ENCODE measurements around the gene BLVRB.
"Not testable (repeated sequence)": the region's sequence is repeated elsewhere in the genome, so short reads cannot be mapped to it uniquely, and the experiment has no call there.

Gene BLVRB

DNA sequence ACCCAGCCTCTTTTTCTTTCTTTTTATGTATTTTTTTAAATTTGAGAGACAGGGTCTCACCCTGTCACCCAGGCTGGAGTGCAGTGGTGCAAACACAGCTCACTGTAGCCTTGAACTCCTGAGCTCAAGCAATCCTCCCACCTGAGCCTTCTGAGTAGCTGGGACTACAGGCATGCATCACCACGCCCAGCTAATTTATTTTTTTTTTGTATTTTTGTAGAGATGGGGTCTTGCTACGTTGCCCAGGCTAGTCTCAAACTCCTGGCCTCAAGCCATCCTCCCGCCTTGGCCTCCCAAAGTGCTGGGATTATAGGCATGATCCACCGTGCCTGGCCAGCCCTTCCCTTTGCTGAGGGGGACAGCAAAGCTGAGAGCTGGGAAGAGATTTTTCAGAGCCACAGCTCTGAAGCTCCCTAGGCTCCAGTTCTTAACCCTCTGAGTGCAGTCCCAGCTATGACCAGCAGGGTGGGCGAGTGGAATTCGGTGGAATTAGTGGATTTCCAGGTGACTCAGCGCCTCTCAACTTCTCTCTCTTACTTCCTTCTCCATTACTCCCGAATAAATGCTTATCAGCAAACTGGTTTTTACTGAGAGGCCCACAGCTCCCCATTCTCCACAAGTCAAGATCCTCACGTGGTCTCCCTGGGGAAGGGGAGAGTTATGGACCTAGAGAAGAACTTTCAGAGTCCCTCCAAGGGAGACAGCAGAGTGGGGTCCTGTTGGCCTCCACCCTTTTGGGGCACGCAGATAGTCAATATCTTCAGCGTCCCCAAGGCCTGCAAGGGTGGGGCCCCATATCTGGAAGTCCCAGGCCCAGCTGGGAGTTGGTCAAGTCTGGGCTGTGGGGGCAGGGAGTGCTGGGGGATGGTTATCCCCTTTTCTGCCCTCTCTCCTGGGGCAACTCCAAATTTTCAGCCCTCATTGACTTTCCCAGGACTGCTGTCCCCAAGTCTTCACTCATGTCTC lies 1.2 kb downstream of the BLVRB start:
- WGBS (ENCODE audit: insufficient coverage, insufficient read length) = no CpG with 5 or more reads among the region's 11 CpGs
- Histone ChIP-seq H3K27ac (ENCODE audit: low read length) (no peak overlapping the region), H3K27me3 (ENCODE audit: control insufficient read depth, insufficient read depth, low read length) (peaks cover 14% of the 10 kb centered on the region), H3K4me3 (ENCODE audit: low read length) (no peak overlapping the region), H3K36me3 (ENCODE audit: control insufficient read depth, insufficient read depth, low read length) (no peaks in the 10 kb centered on the region), H3K9me3 (ENCODE audit: control insufficient read depth, insufficient read depth, low read length) (no peaks in the 10 kb centered on the region), H3K4me1 (ENCODE audit: control insufficient read depth, insufficient read depth, low read length) (peaks cover 6% of the 10 kb centered on the region; the same call in 1 of the 2 replicates)
- DNase-seq (ENCODE audit: low read depth, low spot score) = no peak

DNA sequence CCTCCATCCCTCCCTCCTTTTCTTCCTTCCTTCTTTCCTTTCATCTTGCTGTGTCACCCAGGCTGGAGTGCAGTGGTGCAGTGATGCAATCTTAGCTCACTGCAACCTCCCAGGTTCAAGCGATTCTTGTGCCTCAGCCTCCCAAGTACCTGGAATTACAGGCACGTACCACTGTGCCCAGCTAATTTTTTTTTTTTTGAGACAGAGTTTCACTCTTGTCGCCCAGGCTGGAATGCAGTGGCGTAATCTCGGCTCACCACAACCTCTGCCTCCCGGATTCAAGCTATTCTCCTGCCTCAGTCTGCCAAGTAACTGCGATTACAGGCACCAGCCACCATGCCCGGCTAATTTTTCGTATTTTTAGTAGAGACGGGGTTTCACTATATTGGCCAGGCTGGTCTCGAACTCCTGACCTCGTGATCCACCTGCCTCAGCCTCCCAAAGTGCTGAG lies 1.9 kb downstream of the BLVRB start:
- peaks cover 14% of the 10 kb centered on the region for H3K27me3 ChIP-seq (ENCODE audit: control insufficient read depth, insufficient read depth, low read length)
- not testable (repeated sequence) for DNase-seq (ENCODE audit: low read depth, low spot score); H3K9me3 ChIP-seq (ENCODE audit: control insufficient read depth, insufficient read depth, low read length); H3K36me3 ChIP-seq (ENCODE audit: control insufficient read depth, insufficient read depth, low read length); H3K27ac ChIP-seq (ENCODE audit: low read length); H3K4me1 ChIP-seq (ENCODE audit: control insufficient read depth, insufficient read depth, low read length); H3K4me3 ChIP-seq (ENCODE audit: low read length)
- no CpG with 5 or more reads among the region's 12 CpGs for WGBS (ENCODE audit: insufficient coverage, insufficient read length)

DNA sequence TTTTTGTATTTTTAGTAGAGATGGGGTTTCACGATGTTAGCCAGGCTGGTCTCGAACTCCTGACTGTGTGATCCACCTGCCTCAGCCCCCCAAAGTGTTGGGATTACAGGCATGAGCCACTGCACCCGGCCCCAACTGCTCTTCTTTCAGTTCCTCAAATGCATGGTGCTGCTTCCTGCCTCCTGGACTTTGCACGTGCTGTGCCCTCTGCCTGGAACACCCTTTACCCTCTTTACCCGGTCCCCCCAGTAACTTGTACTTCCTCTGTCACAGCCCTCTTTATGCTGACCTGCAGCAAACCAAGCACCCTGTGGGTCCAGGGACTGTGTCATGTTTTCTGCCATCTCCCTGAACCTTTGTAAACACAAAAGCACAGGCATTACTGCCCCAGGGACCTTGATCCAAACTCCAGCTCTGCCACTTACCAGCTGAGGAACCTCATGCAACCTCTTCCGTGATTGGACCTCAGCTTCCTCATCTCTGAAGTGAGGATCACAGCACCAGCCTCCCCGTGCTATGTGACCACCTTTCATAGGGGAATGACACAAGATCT lies 3.8 kb downstream of the BLVRB start:
- no peaks in the 10 kb centered on the region for H3K9me3 ChIP-seq (ENCODE audit: control insufficient read depth, insufficient read depth, low read length)
- H3K27ac ChIP-seq (ENCODE audit: low read length) = no peak overlapping the region
- DNase-seq (ENCODE audit: low read depth, low spot score) = no peak
- WGBS (ENCODE audit: insufficient coverage, insufficient read length) = no CpG with 5 or more reads among the region's 7 CpGs
- H3K4me1 ChIP-seq (ENCODE audit: control insufficient read depth, insufficient read depth, low read length) = peaks cover 5% of the 10 kb centered on the region; the same call in 1 of the 2 replicates
- no peak overlapping the region for H3K4me3 ChIP-seq (ENCODE audit: low read length)
- H3K36me3 ChIP-seq (ENCODE audit: control insufficient read depth, insufficient read depth, low read length) = no peaks in the 10 kb centered on the region
- H3K27me3 ChIP-seq (ENCODE audit: control insufficient read depth, insufficient read depth, low read length) = peaks cover 7% of the 10 kb centered on the region

DNA sequence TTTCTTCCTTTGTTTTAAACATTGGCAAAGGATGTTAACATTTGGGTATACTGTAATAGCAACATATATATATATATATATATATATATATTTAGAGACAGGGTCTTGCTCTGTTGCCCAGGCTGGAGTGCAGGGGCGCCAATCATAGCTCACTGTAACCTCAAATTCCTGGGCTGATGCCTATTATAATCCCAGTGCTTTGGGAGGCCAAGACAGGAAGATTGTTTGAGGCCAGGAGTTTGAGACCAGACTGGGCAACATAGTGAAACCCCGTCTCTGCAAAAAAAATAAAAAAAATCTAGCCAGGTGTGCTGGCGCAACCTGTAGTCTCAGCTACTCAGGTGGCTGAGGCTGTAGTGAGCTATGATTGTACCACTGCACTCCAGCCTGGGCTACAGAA lies 5.4 kb downstream of the BLVRB start:
- DNase-seq (ENCODE audit: low read depth, low spot score) = no peak
- H3K4me3 ChIP-seq (ENCODE audit: low read length) = no peak overlapping the region
- H3K36me3 ChIP-seq (ENCODE audit: control insufficient read depth, insufficient read depth, low read length) = no peaks in the 10 kb centered on the region
- no CpG with 5 or more reads among the region's 3 CpGs for WGBS (ENCODE audit: insufficient coverage, insufficient read length)
- H3K27me3 ChIP-seq (ENCODE audit: control insufficient read depth, insufficient read depth, low read length) = no peaks in the 10 kb centered on the region
- no peaks in the 10 kb centered on the region; the same call in 1 of the 2 replicates for H3K4me1 ChIP-seq (ENCODE audit: control insufficient read depth, insufficient read depth, low read length)
- no peak overlapping the region for H3K27ac ChIP-seq (ENCODE audit: low read length)
- H3K9me3 ChIP-seq (ENCODE audit: control insufficient read depth, insufficient read depth, low read length) = no peaks in the 10 kb centered on the region

DNA sequence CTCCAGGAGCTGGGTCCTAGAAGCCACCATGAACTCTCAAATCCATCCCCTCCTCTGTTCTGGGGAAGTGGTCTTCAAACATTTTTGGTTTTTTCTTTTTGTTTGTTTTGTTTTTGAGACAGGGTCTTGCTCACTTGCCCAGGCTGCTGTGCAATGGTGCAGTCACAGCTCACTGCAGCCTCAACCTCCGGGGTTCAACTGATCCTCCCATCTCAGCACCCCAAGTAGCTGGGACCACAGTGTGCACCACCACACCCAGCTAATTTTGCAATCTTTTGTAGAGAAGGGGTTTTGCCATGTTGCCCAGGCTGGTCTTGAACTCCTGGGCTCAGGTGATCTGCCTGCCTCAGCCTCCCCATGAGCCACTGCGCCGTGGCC lies 7.0 kb downstream of the BLVRB start:
- H3K27me3 ChIP-seq (ENCODE audit: control insufficient read depth, insufficient read depth, low read length) = no peaks in the 10 kb centered on the region
- no peaks in the 10 kb centered on the region for H3K9me3 ChIP-seq (ENCODE audit: control insufficient read depth, insufficient read depth, low read length)
- H3K27ac ChIP-seq (ENCODE audit: low read length) = no peak overlapping the region
- H3K4me3 ChIP-seq (ENCODE audit: low read length) = no peak overlapping the region
- no peaks in the 10 kb centered on the region for H3K36me3 ChIP-seq (ENCODE audit: control insufficient read depth, insufficient read depth, low read length)
- no peak for DNase-seq (ENCODE audit: low read depth, low spot score)
- WGBS (ENCODE audit: insufficient coverage, insufficient read length) = no CpG with 5 or more reads among the region's 3 CpGs
- no peaks in the 10 kb centered on the region for H3K4me1 ChIP-seq (ENCODE audit: control insufficient read depth, insufficient read depth, low read length)

DNA sequence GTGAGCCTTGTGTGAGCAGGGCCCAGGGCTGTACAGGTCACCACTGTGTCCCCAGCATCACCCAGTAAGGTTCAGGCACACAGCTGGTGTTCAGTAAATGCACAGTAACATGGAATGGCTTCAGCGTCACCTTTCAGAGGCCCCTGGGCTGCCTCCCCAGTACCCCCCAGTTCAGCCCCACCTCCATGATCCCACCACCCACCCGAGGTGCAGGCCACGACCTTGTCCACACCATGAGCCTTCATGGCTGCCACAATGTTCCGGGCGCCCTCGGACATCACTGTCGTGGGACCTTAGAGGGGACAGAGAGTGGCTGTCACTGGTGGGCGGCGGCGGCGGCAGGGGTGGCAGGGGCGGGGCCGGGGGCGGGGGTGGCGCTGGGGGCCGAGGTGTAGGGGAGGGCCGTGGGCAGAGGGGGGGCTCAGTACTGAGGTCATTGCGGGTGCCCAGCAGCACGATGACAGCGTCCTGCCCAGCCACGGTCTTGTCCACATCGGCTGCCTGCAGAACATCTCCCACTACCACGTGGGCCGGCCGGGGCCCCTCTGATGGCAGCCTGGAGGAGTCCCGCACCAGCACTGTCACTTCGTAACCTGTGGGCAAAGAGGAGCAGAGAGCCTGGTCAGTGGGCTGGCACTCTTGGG lies 7.5 kb downstream of the BLVRB start:
- DNase-seq (ENCODE audit: low read depth, low spot score) = no peak
- Histone ChIP-seq H3K36me3 (ENCODE audit: control insufficient read depth, insufficient read depth, low read length) (no peaks in the 10 kb centered on the region), H3K9me3 (ENCODE audit: control insufficient read depth, insufficient read depth, low read length) (no peaks in the 10 kb centered on the region), H3K27ac (ENCODE audit: low read length) (no peak overlapping the region), H3K4me1 (ENCODE audit: control insufficient read depth, insufficient read depth, low read length) (no peaks in the 10 kb centered on the region), H3K4me3 (ENCODE audit: low read length) (no peak overlapping the region), H3K27me3 (ENCODE audit: control insufficient read depth, insufficient read depth, low read length) (no peaks in the 10 kb centered on the region)
- no CpG with 5 or more reads among the region's 27 CpGs for WGBS (ENCODE audit: insufficient coverage, insufficient read length)

DNA sequence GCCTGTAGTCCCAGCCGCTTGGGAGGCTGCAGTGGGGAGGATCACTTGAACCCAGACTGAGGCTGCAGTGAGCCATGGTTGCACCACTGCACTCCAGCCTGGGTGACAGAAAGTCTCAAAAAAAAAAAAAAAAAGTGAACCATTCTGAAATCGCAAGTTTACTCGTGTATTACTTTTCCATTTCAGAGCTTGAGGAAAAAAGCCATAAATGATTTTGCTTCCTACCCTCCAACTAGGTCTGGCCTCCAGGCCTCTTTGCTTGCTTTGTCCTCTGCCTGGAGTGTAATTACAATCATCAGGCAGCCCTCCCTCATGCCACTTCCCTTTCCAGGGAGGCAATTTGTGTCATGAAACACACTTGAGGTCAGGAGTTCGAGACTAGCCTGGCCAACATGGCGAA lies 8.5 kb downstream of the BLVRB start:
- no peak for DNase-seq (ENCODE audit: low read depth, low spot score)
- H3K4me3 ChIP-seq (ENCODE audit: low read length) = no peak overlapping the region
- no CpG with 5 or more reads among the region's 5 CpGs for WGBS (ENCODE audit: insufficient coverage, insufficient read length)
- H3K9me3 ChIP-seq (ENCODE audit: control insufficient read depth, insufficient read depth, low read length) = no peaks in the 10 kb centered on the region
- H3K27ac ChIP-seq (ENCODE audit: low read length) = no peak overlapping the region
- no peaks in the 10 kb centered on the region for H3K4me1 ChIP-seq (ENCODE audit: control insufficient read depth, insufficient read depth, low read length)
- no peaks in the 10 kb centered on the region for H3K36me3 ChIP-seq (ENCODE audit: control insufficient read depth, insufficient read depth, low read length)
- no peaks in the 10 kb centered on the region for H3K27me3 ChIP-seq (ENCODE audit: control insufficient read depth, insufficient read depth, low read length)

DNA sequence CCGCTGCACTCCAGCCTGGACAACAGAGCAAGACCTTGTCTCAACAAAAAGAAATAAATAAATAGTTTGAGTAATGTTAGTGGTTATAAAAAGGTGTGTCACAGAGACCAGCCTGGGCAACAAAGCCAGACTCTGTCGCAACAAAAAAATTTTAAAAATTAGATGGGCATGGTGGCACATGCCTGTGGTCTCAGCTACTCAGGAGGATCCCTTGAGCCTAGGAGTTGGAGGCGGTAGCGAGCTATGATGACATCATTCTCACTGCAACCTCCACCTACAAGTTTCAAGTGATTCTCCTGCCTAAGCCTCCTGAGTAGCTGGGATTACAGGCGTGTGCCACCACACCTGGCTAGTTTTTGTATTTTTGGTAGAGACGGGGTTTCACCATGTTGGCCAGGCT lies 11.6 kb downstream of the BLVRB start:
- not testable (repeated sequence) for H3K27ac ChIP-seq (ENCODE audit: low read length); DNase-seq (ENCODE audit: low read depth, low spot score); H3K4me1 ChIP-seq (ENCODE audit: control insufficient read depth, insufficient read depth, low read length); H3K9me3 ChIP-seq (ENCODE audit: control insufficient read depth, insufficient read depth, low read length); H3K27me3 ChIP-seq (ENCODE audit: control insufficient read depth, insufficient read depth, low read length); H3K4me3 ChIP-seq (ENCODE audit: low read length); H3K36me3 ChIP-seq (ENCODE audit: control insufficient read depth, insufficient read depth, low read length)
- no CpG with 5 or more reads among the region's 6 CpGs for WGBS (ENCODE audit: insufficient coverage, insufficient read length)

DNA sequence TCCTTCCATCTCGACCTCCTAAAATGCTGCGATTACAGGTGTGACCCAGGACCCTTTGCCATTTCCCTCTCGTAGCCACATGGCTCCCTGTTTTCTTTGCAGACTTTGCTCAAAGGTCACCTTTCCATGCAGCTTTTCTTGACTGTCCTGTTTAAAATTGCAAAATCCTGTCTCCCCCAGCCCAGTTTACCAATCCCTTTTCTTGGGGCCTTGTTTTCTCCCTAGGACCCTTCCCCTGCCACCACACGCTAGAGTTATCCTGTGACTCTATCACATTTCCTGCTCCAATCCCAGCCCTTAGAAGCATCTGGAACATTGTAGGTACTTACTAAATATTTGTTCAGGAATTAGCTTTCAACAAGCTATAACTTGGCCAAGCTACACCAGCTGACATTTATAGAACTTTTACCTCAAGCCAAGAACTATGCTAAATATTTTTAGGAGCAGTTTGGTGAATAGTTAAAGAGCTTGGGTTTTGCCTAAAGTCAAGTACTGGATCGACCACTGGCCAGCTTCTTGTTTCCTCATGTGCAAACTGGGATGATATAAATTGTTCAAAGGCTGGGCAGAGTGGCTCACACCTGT lies 12.3 kb downstream of the BLVRB start:
- Histone ChIP-seq H3K27ac (ENCODE audit: low read length) (no peak overlapping the region), H3K4me1 (ENCODE audit: control insufficient read depth, insufficient read depth, low read length) (no peaks in the 10 kb centered on the region), H3K27me3 (ENCODE audit: control insufficient read depth, insufficient read depth, low read length) (no peaks in the 10 kb centered on the region), H3K9me3 (ENCODE audit: control insufficient read depth, insufficient read depth, low read length) (no peaks in the 10 kb centered on the region), H3K36me3 (ENCODE audit: control insufficient read depth, insufficient read depth, low read length) (no peaks in the 10 kb centered on the region), H3K4me3 (ENCODE audit: low read length) (no peak overlapping the region)
- DNase-seq (ENCODE audit: low read depth, low spot score) = no peak
- no CpG with 5 or more reads among the region's 5 CpGs for WGBS (ENCODE audit: insufficient coverage, insufficient read length)

DNA sequence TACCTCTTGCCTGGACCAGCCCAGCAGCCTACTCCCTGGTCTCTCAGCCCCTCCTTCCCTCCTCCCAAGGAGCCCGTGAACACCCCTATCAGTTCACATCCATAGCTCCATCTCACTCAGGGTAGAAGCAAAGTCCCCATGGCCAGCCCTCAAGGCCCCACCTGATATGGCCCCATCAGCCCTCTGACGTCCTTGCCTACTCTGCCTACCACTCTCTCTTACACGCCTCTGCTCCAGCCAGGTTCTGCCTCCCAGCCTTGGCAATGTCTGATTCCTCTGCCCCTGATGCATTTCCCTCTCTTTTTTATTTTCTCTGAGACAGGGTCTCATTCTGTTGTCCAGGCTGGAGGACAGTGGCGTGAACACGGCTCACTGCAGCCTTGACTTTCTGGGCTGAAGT lies 13.5 kb downstream of the BLVRB start:
- DNase-seq (ENCODE audit: low read depth, low spot score) = no peak
- Histone ChIP-seq H3K27ac (ENCODE audit: low read length) (no peak overlapping the region), H3K4me1 (ENCODE audit: control insufficient read depth, insufficient read depth, low read length) (no peaks in the 10 kb centered on the region), H3K4me3 (ENCODE audit: low read length) (no peak overlapping the region), H3K27me3 (ENCODE audit: control insufficient read depth, insufficient read depth, low read length) (no peaks in the 10 kb centered on the region), H3K9me3 (ENCODE audit: control insufficient read depth, insufficient read depth, low read length) (no peaks in the 10 kb centered on the region), H3K36me3 (ENCODE audit: control insufficient read depth, insufficient read depth, low read length) (no peaks in the 10 kb centered on the region)
- no CpG with 5 or more reads among the region's 5 CpGs for WGBS (ENCODE audit: insufficient coverage, insufficient read length)

Measured in iPS DF 6.9 (cell line).